Keratinocyte (primary cell): ENCODE measurements around the gene TNFRSF25. TPM values are rescaled to one million over a fixed set of nuclear protein-coding genes. Genes with fewer than 3 reads are reported as not detected.
A peak's percentile ranks its signal among the peaks of the same experiment; 100 is the strongest.

Experiments used
- DNase-seq: peaks from one replicate; pipeline ENCODE4 v3.0.0-alpha.2; 2011; ENCODE audit warnings: low read depth, missing footprints, low spot score
- FAIRE-seq: peaks from 2 replicates; lab custom pipeline; 2011; peaks lifted over from hg19 to GRCh38; lab: Jason Lieb, UNC
- H2AFZ ChIP-seq: 2 replicates; pipeline ENCODE4 v1.6.0; 2012; ENCODE audit warnings: low read length, control low read depth, inconsistent platforms; ENCODE audit not compliant: control insufficient read depth
- H3K27ac ChIP-seq: 2 replicates; pipeline ENCODE4 v1.5.1; 2011; ENCODE audit warnings: low read length; ENCODE audit not compliant: control insufficient read depth, insufficient read depth
- H3K27me3 ChIP-seq: 3 replicates; pipeline ENCODE4 v1.6.0; 2011; ENCODE audit warnings: low read length; ENCODE audit not compliant: control insufficient read depth, insufficient read depth; ENCODE audit errors: extremely low read depth
- H3K36me3 ChIP-seq, 2 experiments: 2 replicates in 1 of 2; 3 replicates in 1 of 2; pipeline ENCODE4 v1.5.1; 2011; ENCODE audit warnings: low read length in 2 of 2, mild to moderate bottlenecking in 1 of 2; ENCODE audit not compliant: control insufficient read depth in 2 of 2, insufficient read depth in 2 of 2; ENCODE audit errors: extremely low read depth in 1 of 2
- H3K4me1 ChIP-seq: 3 replicates; pipeline ENCODE4 v1.5.1; 2011; ENCODE audit warnings: low read length; ENCODE audit not compliant: control insufficient read depth, insufficient read depth; ENCODE audit errors: extremely low read depth
- H3K4me2 ChIP-seq: 3 replicates; pipeline ENCODE4 v1.6.0; 2011; ENCODE audit warnings: low read depth, low read length; ENCODE audit not compliant: control insufficient read depth, insufficient read depth; ENCODE audit errors: extremely low read depth
- H3K4me3 ChIP-seq, 3 experiments: fragments of 200-600 bp in 1 of 3; sonication (generic) in 1 of 3; 2 replicates in 2 of 3; 3 replicates in 1 of 3; pipeline ENCODE4 v1.5.1; 2011 to 2016; ENCODE audit warnings: low read length in 3 of 3, mild to moderate bottlenecking in 3 of 3, control low read depth in 2 of 3, inconsistent platforms in 1 of 3, low read depth in 1 of 3, mixed read lengths in 1 of 3, mixed run types in 1 of 3, moderate library complexity in 1 of 3; ENCODE audit not compliant: control insufficient read depth in 2 of 3, insufficient read depth in 2 of 3; ENCODE audit errors: extremely low read depth in 1 of 3
- H3K79me2 ChIP-seq: 2 replicates; pipeline ENCODE4 v1.6.0; 2012; ENCODE audit warnings: low read length; ENCODE audit not compliant: control insufficient read depth, insufficient read depth
- H3K9ac ChIP-seq: 3 replicates; pipeline ENCODE4 v1.6.0; 2011; ENCODE audit warnings: low read length; ENCODE audit not compliant: control insufficient read depth, insufficient read depth; ENCODE audit errors: extremely low read depth
- H3K9me1 ChIP-seq: 3 replicates; pipeline ENCODE4 v1.6.0; 2011; ENCODE audit warnings: low read length; ENCODE audit not compliant: control insufficient read depth, insufficient read depth; ENCODE audit errors: extremely low read depth
- H3K9me3 ChIP-seq: 2 replicates; pipeline ENCODE4 v1.5.1; 2012; ENCODE audit warnings: low read depth, low read length; ENCODE audit not compliant: control insufficient read depth
- H4K20me1 ChIP-seq: 3 replicates; pipeline ENCODE4 v1.6.0; 2011; ENCODE audit warnings: low read length; ENCODE audit not compliant: control insufficient read depth, insufficient read depth; ENCODE audit errors: extremely low read depth
- CTCF ChIP-seq, 3 experiments: IDR thresholded peaks in 1 of 3; conservative IDR thresholded peaks in 1 of 3; optimal IDR thresholded peaks in 1 of 3; 2 replicates in 2 of 3; 3 replicates in 1 of 3; pipeline versions ENCODE3 to v1.5.1; 2011; ENCODE audit warnings: low read length in 3 of 3, mild to moderate bottlenecking in 3 of 3, moderate library complexity in 2 of 3, control low read depth in 1 of 3, inconsistent platforms in 1 of 3; ENCODE audit not compliant: insufficient read depth in 2 of 3; ENCODE audit errors: extremely low read depth in 1 of 3
- EZH2 ChIP-seq: IDR thresholded peaks from one replicate; pipeline ENCODE4 v1.6.1; 2012; ENCODE audit warnings: inconsistent platforms, mild to moderate bottlenecking, low read length, moderate library complexity
- dilution Hi-C: fragments of 300-500 bp; cut with MboI; formaldehyde crosslinking; loops from one replicate; pipeline ENCODE4 v1.7.0; 2020; ENCODE audit warnings: low sequenced_read_pairs; ENCODE audit not compliant: extremely low pct_ligation_motif_present
- polyA plus RNA-seq, 5 experiments: library from polyadenylated mRNA; depleted of rRNA in 3 of 5; stranded (reverse) in 3 of 5; stranded (forward) in 1 of 5; unstranded in 1 of 5; fragments of >200 nt; gene quantifications; 1 replicate in 1 of 5; 2 replicates in 3 of 5; 3 replicates in 1 of 5; pipeline versions ENCODE4 v1.2.1 to v1.2.3, GENCODE V29; 2011 to 2012; ENCODE audit warnings: missing spikeins in 2 of 5, low read depth in 1 of 5, low replicate concordance in 1 of 5

The TNFRSF25 gene
- polyA plus RNA-seq, 1 donor (not counting 4 experiments of a cell fraction or from before 2014, with no cell fraction given) = 12.4 TPM

- H3K4me3 ChIP-seq = no peak overlapping the region
- no peaks in the 10 kb centered on the region for H3K79me2 ChIP-seq
- H3K27me3 ChIP-seq = no peaks in the 10 kb centered on the region
- H3K27ac ChIP-seq = peak overlapping the region; percentile 67
- H4K20me1 ChIP-seq = no peaks in the 10 kb centered on the region
- no peak for DNase-seq
- no peak for TF ChIP-seq CTCF (optimal IDR thresholded peaks at IDR 0.05 in 1 of 3, IDR thresholded peaks at IDR 0.05 in 1 of 3, conservative IDR thresholded peaks at IDR 0.05 in 1 of 3; ENCODE audit: extremely low read depth in 1 of 3, insufficient read depth in 2 of 3, low read length in 3 of 3)
- no peak for TF ChIP-seq EZH2
- dilution Hi-C loops = no loop called here
- peak overlapping the region; percentile 63 for H3K9ac ChIP-seq
- no peak overlapping the region for H2AFZ ChIP-seq
- H3K36me3 ChIP-seq = peaks cover 44 to 47% of the 10 kb centered on the region in 2 experiments
- H3K4me1 ChIP-seq = peaks cover 17% of the 10 kb centered on the region
- H3K4me2 ChIP-seq = peak overlapping the region; percentile 68
- peaks cover 2% of the 10 kb centered on the region for H3K9me1 ChIP-seq
- no peaks in the 10 kb centered on the region for H3K9me3 ChIP-seq
- peak; percentile 49 for FAIRE-seq
These were observed 5.4 kb upstream of the TNFRSF25 start for GRCh38 chr1:6471086-6471969.

- TF ChIP-seq CTCF (optimal IDR thresholded peaks at IDR 0.05 in 1 of 3, IDR thresholded peaks at IDR 0.05 in 1 of 3, conservative IDR thresholded peaks at IDR 0.05 in 1 of 3; ENCODE audit: extremely low read depth in 1 of 3, insufficient read depth in 2 of 3, low read length in 3 of 3) = no peak
- no peak for TF ChIP-seq EZH2
- dilution Hi-C loops = no loop called here
- DNase-seq (no peak), FAIRE-seq (no peak)
- H3K4me1 ChIP-seq = peaks cover 17% of the 10 kb centered on the region
- H4K20me1 ChIP-seq = no peaks in the 10 kb centered on the region
- no peak overlapping the region for H3K27ac ChIP-seq
- peaks cover 43 to 45% of the 10 kb centered on the region in 2 experiments for H3K36me3 ChIP-seq
- H3K9me1 ChIP-seq = peaks cover 2% of the 10 kb centered on the region
- H3K9me3 ChIP-seq = no peaks in the 10 kb centered on the region
- no peak overlapping the region for H3K4me2 ChIP-seq
- H3K79me2 ChIP-seq = no peaks in the 10 kb centered on the region
- no peak overlapping the region for H2AFZ ChIP-seq
- no peaks in the 10 kb centered on the region for H3K27me3 ChIP-seq
- H3K9ac ChIP-seq = no peak overlapping the region
- H3K4me3 ChIP-seq = no peak overlapping the region
These were observed 4.4 kb upstream of the TNFRSF25 start for GRCh38 chr1:6470132-6471085.
